NCI-H2227 (cell line): ENCODE measurements around the gene PRKAR1B.
"Not testable (repeated sequence)": the region's sequence is repeated elsewhere in the genome, so short reads cannot be mapped to it uniquely, and the experiment has no call there.

Source experiments
- DNase-seq: peaks from one replicate; lab custom pipeline; 2025; ENCODE audit not compliant: unreplicated experiment; lab: John Stamatoyannopoulos, UW

PRKAR1B gene

GRCh38 chr7:672891-673290 lies 54.2 kb downstream of the PRKAR1B start:
- DNase-seq: no peak

- no peak for DNase-seq
Observed at GRCh38 chr7:671415-672042, 55.6 kb downstream of the PRKAR1B start.

- no peak for DNase-seq
Observed at GRCh38 chr7:670501-671390, 56.3 kb downstream of the PRKAR1B start.

- DNase-seq: no peak
Observed at GRCh38 chr7:668958-669357, 58.1 kb downstream of the PRKAR1B start.

- no peak for DNase-seq
Observed at GRCh38 chr7:668139-668931, 58.7 kb downstream of the PRKAR1B start.

GRCh38 chr7:666454-667292 lies 60.4 kb downstream of the PRKAR1B start:
- no peak for DNase-seq

GRCh38 chr7:665736-666453 lies 61.2 kb downstream of the PRKAR1B start:
- no peak for DNase-seq

GRCh38 chr7:664997-665735 lies 61.9 kb downstream of the PRKAR1B start:
- no peak for DNase-seq

- DNase-seq: no peak
Observed at GRCh38 chr7:664402-664775, 62.7 kb downstream of the PRKAR1B start.

GRCh38 chr7:662576-662975 lies 64.5 kb downstream of the PRKAR1B start:
- no peak for DNase-seq

GRCh38 chr7:659996-660395 lies 67.1 kb downstream of the PRKAR1B start:
- DNase-seq: no peak

GRCh38 chr7:659306-659847 lies 67.7 kb downstream of the PRKAR1B start:
- DNase-seq: no peak

GRCh38 chr7:657565-658119 lies 69.4 kb downstream of the PRKAR1B start:
- DNase-seq: no peak

GRCh38 chr7:657010-657409 lies 70.1 kb downstream of the PRKAR1B start:
- not testable (repeated sequence) for DNase-seq

- no peak for DNase-seq
Observed at GRCh38 chr7:655758-656157, 71.3 kb downstream of the PRKAR1B start.

- no peak for DNase-seq
Observed at GRCh38 chr7:653829-654764, 73.0 kb downstream of the PRKAR1B start.

- DNase-seq: no peak
Observed at GRCh38 chr7:652881-653280, 74.2 kb downstream of the PRKAR1B start.

- DNase-seq: not testable (repeated sequence)
Observed at GRCh38 chr7:652167-652566, 74.9 kb downstream of the PRKAR1B start.
